Activated naive CD4-positive, alpha-beta T cell treated with anti-CD3 and anti-CD28 coated beads, Interleukin-2, amount 50 U/mL, for 24 hours (primary cell): Measurements from ENCODE around the gene EFNA3.

Experiments used
- H3K27ac Mint-ChIP-seq: one replicate; pipeline ENCODE4 v1.8.0; 2021; ENCODE audit warnings: mild to moderate bottlenecking, mixed read lengths
- H3K27me3 Mint-ChIP-seq: one replicate; pipeline ENCODE4 v1.8.0; 2021; ENCODE audit warnings: mixed read lengths
- H3K36me3 Mint-ChIP-seq: one replicate; pipeline ENCODE4 v1.8.0; 2021; ENCODE audit warnings: mixed read lengths
- H3K4me1 Mint-ChIP-seq: one replicate; pipeline ENCODE4 v1.8.0; 2021; ENCODE audit warnings: mixed read lengths
- H3K4me3 Mint-ChIP-seq: one replicate; pipeline ENCODE4 v1.8.0; 2021; ENCODE audit warnings: mild to moderate bottlenecking, mixed read lengths
- H3K9me3 Mint-ChIP-seq: one replicate; pipeline ENCODE4 v1.8.0; 2021; ENCODE audit warnings: mixed read lengths

Gene EFNA3

DNA sequence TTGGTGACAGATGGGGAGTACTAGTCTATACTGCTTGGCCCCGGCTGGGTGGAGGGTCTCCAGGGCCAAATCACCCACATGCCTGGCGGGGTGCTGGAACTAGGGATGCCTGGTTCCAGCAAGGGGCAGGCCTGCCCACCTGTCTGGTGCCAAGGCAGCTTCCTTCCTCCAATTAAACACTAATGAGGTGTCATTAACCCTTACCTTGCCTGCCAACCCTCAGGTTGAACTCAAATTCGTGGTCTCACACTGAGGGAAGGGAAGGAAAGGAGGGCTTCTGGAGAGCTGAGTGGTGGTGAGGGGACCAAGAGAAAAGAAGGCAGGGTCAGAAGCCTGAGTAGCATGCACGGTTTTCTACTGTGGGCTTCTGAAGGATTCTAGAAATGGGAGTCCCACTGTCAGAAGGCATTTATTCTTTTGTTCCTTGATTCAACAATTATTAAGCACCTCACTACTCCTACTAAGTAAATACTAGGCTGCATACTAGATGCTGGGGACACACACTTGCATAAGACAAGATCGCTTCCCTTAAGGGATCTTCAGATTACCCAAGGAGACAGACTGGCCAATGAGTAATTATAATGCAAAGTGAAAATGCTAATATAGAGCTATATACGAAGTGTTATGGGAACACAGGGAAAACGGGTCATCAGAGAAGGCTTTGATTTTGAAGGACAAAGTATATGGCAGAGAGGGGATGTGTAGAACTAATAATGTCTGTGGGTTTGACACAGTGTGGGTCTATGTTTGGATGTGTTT, 5.9 kb upstream of the EFNA3 start:
- Mint-ChIP-seq H3K36me3 (peaks cover 2% of the 10 kb centered on the region), H3K4me1 (peaks cover 29% of the 10 kb centered on the region), H3K27me3 (no peaks in the 10 kb centered on the region), H3K27ac (no peak overlapping the region), H3K9me3 (no peaks in the 10 kb centered on the region), H3K4me3 (no peak overlapping the region)

DNA sequence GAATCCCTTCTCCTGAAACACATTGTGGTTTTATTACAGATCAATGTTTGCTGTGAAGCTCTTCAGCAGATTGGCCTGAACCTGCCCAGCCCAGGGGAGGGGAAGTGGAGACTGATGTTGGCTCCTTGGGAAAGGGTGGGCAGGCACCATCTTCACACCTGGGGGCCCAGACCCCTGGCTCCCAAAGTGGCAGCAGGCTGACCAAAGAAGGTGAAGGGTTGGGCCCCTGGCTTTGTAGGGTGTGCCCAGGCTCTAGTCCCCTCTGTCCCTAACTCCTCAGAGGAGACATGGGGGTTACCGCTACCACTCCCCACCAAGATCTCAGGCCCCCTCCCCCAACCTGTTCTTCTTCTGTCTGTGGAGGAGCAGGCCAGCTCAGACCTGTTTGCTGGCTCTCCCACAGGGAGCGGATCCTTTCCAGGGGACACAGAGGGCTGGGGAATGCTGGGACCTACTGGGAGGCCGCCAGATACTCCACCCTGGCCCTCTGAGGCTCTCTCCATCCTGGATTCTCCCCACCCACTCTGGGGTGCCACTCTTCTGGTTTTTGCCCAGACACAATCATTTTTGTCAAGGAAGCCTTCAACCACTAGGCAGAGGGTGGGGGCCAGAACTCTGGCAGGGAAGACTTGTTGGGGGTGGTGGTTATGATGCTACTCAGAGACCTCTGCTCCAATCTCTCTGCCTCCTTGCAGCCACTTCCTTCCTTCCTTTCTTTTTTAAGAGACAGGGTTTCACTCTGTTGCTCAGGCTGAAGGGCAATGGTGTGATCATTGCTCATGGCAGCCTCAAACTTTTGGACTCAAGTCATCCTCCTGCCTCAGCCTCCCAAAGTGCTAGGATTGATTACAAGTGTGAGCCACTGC, 5.0 kb upstream of the EFNA3 start:
- no peaks in the 10 kb centered on the region for H3K36me3 Mint-ChIP-seq
- H3K27me3 Mint-ChIP-seq = no peaks in the 10 kb centered on the region
- no peaks in the 10 kb centered on the region for H3K9me3 Mint-ChIP-seq
- H3K4me1 Mint-ChIP-seq = peaks cover 36% of the 10 kb centered on the region
- no peak overlapping the region for H3K27ac Mint-ChIP-seq
- H3K4me3 Mint-ChIP-seq = no peak overlapping the region

DNA sequence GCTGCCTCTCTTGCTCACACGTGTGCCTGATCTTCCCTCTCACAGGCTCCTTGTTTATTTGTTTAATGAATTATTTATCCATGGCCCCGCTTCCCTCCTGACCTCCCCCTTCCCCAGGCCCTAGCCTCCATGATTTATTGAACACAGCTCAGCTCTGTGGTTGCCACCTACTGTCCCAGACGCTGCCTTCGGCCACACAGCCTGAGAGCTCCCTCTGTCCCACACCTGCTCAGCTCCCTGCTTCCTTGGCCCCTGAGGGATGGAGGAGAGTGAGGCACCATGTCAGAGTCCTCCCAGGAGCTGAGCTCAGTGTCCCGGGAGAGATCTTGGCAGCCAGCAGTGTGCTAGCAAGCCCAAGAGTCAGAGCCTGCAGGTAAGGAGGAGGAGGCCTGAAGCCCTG, 3.1 kb upstream of the EFNA3 start:
- H3K9me3 Mint-ChIP-seq = no peaks in the 10 kb centered on the region
- peaks cover 4% of the 10 kb centered on the region for H3K27me3 Mint-ChIP-seq
- H3K36me3 Mint-ChIP-seq = no peaks in the 10 kb centered on the region
- H3K27ac Mint-ChIP-seq = no peak overlapping the region
- no peak overlapping the region for H3K4me3 Mint-ChIP-seq
- peaks cover 42% of the 10 kb centered on the region for H3K4me1 Mint-ChIP-seq

DNA sequence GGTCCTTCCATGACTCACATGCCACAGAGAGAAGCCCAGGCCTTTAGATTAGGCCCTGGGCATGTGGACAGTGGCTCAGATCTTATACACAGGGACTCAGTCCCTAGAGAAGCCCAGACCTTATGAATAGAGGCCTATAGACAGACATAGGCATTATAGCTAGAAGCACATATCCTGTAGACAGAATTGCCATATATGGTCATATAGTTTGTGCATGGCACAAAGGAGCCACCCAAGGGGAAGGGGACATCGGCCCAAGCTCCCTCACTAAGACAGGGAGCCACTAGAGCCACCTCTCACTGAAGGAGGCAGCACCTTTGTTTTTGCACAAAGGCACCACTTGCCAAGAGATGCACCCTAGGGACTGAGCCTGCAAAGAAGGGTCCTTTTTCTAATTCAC, 2.3 kb upstream of the EFNA3 start:
- H3K27ac Mint-ChIP-seq = no peak overlapping the region
- H3K27me3 Mint-ChIP-seq = peaks cover 6% of the 10 kb centered on the region
- no peaks in the 10 kb centered on the region for H3K36me3 Mint-ChIP-seq
- no peak overlapping the region for H3K4me3 Mint-ChIP-seq
- H3K4me1 Mint-ChIP-seq = peaks cover 43% of the 10 kb centered on the region
- H3K9me3 Mint-ChIP-seq = no peaks in the 10 kb centered on the region

DNA sequence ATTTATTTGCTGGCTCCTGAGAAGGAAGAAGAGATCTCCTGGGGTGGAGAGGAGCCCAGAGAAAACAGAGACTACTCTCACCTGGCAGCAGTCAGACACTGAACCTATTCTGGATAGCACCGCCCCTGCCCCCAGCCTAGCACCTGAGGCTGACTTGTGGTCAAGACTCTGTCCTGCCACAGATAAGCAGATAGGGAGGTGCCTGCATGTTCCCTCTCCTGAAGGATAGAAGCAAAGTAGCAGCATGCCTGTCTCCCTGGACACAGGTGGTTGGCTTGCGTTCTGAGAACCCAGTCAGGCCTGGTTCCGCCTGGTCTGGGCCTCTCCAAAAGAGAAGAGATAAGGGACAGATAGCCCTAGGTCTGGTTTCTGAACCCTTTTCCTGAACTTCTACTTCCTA, 1.3 kb upstream of the EFNA3 start:
- peak overlapping the region; percentile 12 for H3K4me3 Mint-ChIP-seq
- no peaks in the 10 kb centered on the region for H3K36me3 Mint-ChIP-seq
- H3K27me3 Mint-ChIP-seq = peaks cover 11% of the 10 kb centered on the region
- peaks cover 40% of the 10 kb centered on the region for H3K4me1 Mint-ChIP-seq
- H3K9me3 Mint-ChIP-seq = no peaks in the 10 kb centered on the region
- no peak overlapping the region for H3K27ac Mint-ChIP-seq

DNA sequence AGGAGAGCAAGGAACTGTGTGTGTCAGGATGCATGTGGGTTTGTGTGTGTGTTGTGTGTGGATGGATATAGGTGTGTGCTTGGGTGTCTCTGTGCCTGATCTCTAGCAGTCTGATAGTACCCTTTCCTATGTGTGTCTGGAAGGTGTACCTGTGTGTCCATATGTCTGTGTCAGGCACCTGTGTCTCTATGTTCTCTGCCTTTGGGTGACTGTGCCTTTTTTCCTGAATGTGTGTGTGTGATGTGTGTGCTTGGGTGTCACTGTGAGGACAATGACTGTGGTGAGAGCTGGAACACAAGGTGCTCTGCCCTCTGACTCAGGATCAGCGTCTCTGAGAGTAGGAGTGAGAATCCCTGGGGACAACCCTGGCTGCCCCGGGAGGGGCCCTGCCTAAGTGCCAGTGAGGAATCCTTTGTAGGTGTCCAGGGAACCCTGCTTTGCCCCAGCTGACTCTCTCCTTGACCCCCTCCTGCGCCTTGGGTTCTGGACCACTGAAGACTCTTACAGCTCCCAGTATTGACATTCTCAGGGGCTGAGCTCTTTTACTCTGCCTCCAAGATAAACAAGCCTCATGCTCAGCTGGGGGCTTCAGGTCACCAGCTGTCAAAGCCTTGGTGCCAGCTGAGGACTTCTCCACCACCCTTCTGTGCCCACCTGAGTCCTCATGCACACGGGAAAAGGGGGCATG, 735 bp upstream of the EFNA3 start:
- Mint-ChIP-seq H3K36me3 (no peaks in the 10 kb centered on the region), H3K27ac (peak overlapping the region; percentile 15), H3K4me1 (peaks cover 43% of the 10 kb centered on the region), H3K27me3 (peaks cover 14% of the 10 kb centered on the region), H3K4me3 (peak overlapping the region; percentile 43), H3K9me3 (no peaks in the 10 kb centered on the region)

DNA sequence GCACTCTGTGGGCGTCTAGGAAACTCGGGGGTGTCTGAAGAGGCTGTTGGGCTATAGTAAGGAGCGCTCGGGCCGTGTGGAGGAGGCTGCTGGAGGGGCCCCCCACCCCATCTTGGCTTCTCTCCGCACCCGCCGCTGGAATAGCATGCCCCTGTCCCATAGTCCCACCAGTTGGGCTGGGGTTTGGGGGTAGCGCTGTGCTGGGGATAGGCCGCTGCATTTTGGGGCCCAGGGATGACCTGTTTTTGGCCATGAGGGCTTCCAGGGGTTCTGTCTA, 511 bp downstream of the EFNA3 start:
- H3K36me3 Mint-ChIP-seq = no peaks in the 10 kb centered on the region
- H3K4me1 Mint-ChIP-seq = peaks cover 42% of the 10 kb centered on the region
- no peaks in the 10 kb centered on the region for H3K9me3 Mint-ChIP-seq
- H3K27ac Mint-ChIP-seq = peak overlapping the region; percentile 26
- peaks cover 20% of the 10 kb centered on the region for H3K27me3 Mint-ChIP-seq
- H3K4me3 Mint-ChIP-seq = peak overlapping the region; percentile 87

DNA sequence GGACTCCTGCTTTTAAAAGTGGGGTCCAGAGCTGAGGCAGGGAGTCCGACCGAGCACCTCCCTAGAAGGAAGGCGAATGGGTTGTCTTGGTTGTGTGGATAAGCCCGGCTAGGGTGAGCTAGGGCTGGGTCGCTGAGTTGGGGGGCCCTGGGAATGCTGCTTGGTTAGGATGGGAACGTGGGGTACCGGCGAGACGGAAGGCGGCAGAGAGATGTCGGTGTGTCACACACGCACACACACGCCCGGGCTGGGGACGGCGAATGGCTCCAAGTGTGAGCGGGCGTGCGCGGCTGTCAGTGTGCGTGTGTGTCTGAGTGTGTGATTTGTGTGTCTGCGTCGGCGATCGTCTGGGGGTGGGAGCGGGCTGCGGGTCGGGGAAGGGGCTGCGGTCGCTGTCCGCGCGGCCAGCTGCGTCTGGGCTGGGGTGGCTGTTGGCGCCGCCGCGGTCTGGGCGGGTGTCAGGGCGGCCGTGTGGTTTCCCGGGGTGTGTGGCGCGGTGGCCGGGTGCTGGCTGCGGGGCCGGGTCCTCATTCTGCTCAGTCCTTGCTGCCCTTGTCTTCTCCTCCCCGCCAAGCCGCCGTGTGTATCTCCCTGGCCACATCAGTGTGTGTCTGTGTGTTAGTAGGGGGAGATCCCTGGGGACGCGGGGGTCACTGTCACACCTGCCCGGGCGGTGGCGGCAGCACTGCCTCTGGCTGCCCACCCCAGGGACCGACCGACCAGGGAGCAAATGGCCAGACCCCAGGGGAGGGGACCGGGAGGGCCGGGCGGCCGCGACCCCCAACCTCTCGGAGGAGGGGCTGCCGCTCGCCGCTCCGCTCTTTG, 1.1 kb downstream of the EFNA3 start:
- Mint-ChIP-seq H3K27ac (peak overlapping the region; percentile 26), H3K27me3 (peaks cover 24% of the 10 kb centered on the region), H3K36me3 (no peaks in the 10 kb centered on the region), H3K4me1 (peaks cover 48% of the 10 kb centered on the region), H3K9me3 (no peaks in the 10 kb centered on the region), H3K4me3 (peak overlapping the region; percentile 87)

DNA sequence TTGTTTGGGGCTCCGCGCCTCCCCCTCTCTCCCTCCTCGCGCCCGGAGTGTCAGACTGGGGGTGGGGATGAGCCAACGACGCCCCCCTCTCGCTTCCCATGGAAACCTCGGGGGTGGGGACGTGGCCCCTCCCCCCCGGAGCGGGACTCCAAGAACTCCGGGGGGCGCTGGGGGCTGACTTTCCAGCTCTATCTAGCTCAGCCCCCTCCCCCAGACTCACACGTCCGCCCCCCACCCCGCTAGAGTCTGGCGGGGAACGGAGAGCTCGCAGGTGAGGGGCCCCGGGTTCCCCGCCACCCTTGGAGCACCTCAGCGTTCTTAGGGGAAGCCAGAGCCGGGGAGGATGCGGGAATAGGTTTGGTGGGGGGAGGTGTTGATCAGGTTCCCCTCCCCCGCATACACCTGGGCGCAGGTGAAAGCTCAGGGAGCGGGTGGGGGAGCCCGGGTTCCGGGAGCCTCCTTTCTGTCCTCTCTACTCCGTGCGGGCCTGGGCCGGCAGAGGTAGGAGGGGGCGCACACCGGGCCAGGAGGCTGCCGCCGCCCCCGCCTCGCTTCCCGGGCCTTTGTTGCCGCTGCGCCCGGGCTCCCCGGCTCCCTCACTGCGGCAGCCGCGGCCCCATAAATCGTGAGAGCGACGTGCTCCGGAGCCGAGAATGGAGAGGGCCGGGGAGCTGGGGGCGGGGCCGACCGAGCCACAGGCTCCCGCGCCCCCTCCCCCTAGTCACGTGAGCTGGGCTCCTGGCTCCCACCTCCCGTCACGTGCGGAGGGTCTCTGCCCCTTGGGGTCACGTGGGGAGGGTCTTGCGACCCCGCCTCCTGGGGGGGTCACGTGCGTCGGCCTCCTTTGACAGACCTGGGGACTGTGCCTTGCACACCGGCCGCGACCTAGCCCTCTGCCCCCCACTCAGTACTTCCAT, 1.9 kb downstream of the EFNA3 start:
- Mint-ChIP-seq H3K4me1 (peaks cover 51% of the 10 kb centered on the region), H3K4me3 (peak overlapping the region; percentile 79), H3K36me3 (no peaks in the 10 kb centered on the region), H3K27me3 (peaks cover 24% of the 10 kb centered on the region), H3K9me3 (no peaks in the 10 kb centered on the region), H3K27ac (no peak overlapping the region)

DNA sequence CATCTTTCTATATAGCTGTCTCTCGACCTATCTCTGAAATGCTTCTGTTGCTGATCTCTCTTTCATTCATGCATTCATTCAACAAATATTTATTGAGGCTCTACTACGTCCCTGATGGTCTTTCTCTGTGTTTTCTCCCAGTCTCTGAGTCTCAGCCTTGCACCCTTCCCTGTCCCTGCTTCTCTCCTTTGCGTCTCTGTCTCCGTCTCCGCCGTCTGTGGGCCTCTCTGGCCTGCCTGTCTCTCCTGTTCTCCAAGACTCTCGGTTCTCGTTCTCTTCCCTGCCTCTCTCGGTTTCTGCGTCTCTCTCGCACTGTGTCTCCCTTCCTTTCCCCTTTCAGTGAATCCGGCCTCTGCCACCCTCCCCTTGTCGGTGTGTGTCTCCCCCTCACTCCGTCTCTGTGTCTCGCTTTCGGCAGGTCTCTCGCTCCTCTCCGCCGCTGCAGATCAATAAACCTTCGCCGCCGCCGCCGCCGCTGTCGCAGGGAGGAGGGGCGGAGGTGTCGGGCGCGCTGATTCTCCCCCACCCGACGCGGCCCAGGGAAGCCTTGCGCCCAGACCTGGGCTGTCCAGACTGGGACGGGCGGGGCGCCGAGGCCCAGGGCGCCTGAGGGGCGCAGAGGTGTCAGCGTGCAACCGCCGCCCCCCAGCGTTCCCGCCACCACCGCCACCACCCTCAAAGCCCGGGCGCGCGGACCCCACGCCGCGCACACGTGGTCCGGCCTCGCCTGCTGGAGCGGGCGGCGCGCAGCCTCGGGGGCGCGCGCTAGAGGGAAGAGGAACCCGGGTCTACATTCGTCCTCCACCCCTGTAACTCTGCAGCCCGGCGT, 3.0 kb downstream of the EFNA3 start:
- H3K4me1 Mint-ChIP-seq = peaks cover 56% of the 10 kb centered on the region
- H3K4me3 Mint-ChIP-seq = peak overlapping the region; percentile 79
- H3K9me3 Mint-ChIP-seq = no peaks in the 10 kb centered on the region
- peaks cover 24% of the 10 kb centered on the region for H3K27me3 Mint-ChIP-seq
- H3K27ac Mint-ChIP-seq = no peak overlapping the region
- no peaks in the 10 kb centered on the region for H3K36me3 Mint-ChIP-seq

DNA sequence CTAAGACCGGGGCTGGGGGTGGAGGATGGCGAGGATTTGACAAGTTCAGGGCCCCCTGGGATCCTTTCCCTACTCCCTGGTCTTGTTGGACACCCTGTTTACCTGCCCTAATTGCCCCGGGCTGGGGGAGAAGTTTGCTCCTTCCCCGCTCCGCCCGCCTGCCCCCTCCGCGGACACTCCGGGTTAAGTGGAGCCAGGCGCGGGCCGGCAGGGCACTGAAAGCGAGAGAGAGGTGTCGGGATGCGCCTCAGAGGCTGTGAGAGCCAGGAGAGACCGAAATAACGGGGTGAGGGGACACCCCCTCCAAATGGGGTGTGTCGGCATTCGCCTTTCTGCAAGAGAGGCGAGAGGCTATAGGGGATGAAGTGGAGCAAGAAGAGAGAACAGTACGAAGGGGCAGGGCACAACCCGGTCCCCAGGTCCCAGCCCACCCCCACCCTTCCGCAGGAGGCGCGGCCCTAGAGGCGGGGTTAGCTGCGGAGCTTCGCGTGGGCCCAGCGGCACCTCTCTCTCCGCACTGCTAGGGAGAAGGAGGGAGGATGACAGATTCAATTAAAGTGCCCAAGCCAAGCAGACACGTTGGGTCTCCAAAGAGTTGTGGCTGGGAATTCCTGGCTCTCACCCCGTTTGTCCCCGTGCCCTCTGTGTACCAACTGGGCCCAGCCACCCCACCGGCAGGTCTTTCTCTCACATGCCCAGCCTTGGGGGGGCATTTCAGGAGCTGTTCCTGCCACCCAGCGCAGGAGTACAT, 3.8 kb downstream of the EFNA3 start:
- no peaks in the 10 kb centered on the region for H3K36me3 Mint-ChIP-seq
- peak overlapping the region; percentile 23 for H3K27ac Mint-ChIP-seq
- peaks cover 60% of the 10 kb centered on the region for H3K4me1 Mint-ChIP-seq
- H3K27me3 Mint-ChIP-seq = peaks cover 24% of the 10 kb centered on the region
- H3K9me3 Mint-ChIP-seq = no peaks in the 10 kb centered on the region
- peak overlapping the region; percentile 73 for H3K4me3 Mint-ChIP-seq

DNA sequence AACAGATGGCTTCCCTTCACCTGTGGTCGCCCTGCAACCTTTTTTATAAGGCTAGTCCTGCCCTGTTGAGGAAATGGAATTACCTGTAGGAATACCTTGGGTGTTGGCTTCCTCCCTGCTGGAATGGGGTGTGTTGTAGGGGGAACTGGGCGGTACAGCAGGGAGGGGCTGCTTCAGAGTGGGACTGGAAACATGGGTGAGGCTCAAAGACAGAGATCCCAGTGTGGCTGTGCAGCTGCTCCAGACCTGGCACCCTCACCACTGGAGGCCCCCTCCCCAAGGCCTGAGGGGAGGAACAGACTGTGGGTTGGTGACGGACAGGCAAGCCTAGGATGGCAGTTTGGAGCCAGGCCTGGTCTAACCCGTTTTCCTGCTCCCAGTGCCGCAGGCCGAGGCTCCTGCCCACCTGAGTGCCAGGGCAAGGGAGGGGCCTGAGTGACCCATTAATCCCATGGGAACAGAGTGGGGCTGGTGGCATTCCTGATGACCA, 4.5 kb downstream of the EFNA3 start:
- Mint-ChIP-seq H3K4me1 (peaks cover 56% of the 10 kb centered on the region), H3K36me3 (no peaks in the 10 kb centered on the region), H3K27ac (no peak overlapping the region), H3K27me3 (peaks cover 24% of the 10 kb centered on the region), H3K9me3 (no peaks in the 10 kb centered on the region), H3K4me3 (peak overlapping the region; percentile 73)
